A204.1 (cell line): ENCODE results near the gene CCDC17.

Experiments
- FAIRE-seq: peaks from 2 replicates; lab custom pipeline; 2012; peaks lifted over from hg19 to GRCh38; lab: Jason Lieb, UNC

CCDC17 gene

DNA sequence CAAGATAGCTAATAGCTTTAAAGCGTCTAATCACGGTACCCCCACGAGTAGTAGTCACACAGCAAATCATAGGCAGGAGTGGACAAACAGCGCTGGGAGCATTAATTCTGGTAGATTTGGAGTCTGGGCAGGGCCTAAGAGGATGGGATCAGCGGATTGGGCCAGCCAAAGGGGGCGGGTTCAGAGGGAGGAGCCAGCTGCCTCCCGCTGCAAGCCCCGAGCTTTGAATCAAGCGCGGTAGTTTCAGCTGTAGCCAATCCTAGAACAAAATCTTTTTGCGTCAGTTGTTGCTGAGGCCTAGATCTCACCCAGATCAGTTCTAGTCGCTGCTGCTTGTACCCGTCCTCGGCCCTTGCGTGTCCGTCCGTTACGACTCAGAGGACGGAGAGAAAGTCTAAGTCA is 40.6 kb downstream of the CCDC17 start:
- peak; percentile 97 for FAIRE-seq

DNA sequence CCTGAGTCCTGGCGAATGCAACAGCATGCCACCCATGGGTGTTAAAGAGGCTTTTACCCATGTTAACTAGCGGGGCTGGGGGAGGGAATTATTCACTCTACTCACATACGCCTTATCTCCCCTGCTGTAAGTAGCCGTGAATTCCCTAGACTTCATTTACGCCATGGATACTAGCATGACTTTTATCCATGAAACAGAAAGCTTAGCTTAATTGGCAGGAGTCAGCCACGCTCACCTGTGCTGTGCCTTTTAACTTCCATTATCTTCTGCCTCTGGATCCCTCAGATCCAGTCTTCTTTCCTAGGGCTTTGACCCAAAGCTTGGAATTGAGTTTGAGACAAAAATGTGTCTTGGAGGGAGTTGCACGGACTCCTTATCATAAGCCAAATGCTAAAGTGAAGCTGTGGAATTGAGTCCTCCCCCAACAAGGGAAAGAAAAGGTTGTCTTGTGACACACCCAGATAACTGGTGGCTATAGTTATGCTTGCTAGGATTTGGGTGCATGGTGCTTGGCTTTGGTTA is 49.7 kb downstream of the CCDC17 start:
- FAIRE-seq: no peak

DNA sequence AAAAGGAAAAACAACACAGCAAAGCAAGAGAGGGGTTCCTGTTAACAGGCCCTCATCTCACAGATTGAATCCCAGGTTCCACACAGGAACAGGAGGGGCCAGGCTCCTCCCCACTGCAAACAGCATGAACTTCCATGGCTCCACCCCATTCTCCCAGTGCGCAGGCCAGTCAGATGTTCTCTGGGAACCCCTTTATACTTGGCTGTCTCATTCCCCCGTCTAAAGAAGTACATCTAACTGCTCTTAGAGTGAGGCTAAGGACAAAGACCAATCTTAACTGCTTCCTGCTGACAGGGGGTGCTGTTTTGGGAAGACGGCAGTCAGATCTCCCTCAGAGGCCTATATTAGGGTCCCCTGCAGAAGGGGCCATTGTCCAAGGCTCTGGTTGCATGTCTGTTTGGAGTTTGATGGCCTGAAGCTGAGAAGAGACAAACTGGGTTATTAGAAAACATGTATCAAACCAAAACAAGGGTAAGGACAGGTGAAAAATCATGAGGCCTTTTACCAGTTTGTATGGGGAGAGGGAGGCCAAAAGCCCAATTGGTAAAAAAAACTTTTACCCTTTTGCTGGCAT is 50.5 kb downstream of the CCDC17 start:
- no peak for FAIRE-seq

DNA sequence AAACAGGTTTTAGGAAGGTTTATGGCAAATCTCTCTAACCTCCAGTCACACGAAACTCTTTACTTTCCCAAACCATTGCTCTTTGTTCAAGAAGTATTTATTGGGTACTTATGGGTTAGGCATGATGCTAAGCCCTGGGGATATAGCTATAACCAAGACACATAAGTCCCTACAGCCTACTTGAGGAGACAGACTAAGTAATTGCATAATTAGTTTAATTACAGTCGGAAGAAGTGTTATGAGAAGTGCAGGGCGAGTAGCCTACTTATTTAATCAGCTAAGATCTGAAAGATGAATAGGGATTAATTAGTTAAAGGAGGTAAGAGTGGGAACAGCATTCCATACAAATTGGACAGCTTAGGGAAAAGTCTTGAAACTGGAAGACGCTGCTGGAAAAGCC is 53.2 kb downstream of the CCDC17 start:
- FAIRE-seq: no peak
